T-helper 1 cell treated with Interleukin-12 subunit alpha and Interleukin-12 subunit beta and Interleukin-4 antibody, amounts not matched to agents 30 ng/mL and 1 ng/mL, for 36 hours (primary cell): Measurements from ENCODE around the gene CHRNA10. TPM values are rescaled to one million over a fixed set of nuclear protein-coding genes. Genes with fewer than 3 reads are reported as not detected.

Experiments used
- intact Hi-C: fragments of 100-400 bp; cut with micrococcal nuclease; formaldehyde crosslinking; loops from one replicate; pipeline ENCODE4 v1.15.1; 2024
- total RNA-seq: library from RNA; stranded (reverse); gene quantifications from 2 replicates; pipeline ENCODE4 v1.2.3, GENCODE V29; 2022

CHRNA10 gene
- total RNA-seq, 1 donor from 2014 or later, result 4.2 TPM

DNA sequence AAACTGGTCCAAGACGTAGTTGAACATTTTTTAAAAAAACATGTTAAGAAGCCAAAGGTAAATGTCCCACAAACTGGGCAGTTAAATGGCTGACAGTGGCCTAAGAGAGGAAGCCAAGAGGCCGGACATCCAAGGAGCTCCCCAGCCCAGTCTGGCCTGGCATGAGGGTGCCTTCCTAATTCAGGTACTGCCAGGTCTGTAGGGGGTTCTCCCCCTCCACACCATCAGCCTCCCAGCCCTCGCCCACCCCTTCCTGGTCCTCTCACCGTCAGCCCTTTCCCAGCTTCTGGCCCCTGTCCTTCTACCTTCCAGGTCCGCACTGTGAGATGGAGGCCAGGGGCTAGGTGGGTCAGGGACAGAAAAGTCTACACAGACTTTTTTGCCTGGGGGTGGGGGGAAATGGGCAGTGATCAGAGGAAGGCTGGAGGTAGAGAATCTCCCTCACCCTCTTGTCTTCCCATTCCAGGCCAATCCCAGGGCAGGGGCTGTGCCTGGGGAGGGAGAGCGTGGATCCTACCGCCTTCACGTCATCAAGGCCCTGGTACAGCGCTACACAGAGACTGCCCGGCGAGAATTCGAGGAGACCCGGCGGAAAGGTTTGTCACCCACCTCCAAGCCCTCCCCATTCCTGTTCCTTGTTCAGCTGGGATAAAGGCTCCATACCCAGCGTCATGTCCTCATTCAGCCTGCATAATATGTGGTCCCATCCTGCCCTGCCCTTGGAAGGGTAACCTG, 35.4 kb downstream of the CHRNA10 start:
- intact Hi-C loops, result no loop called here

DNA sequence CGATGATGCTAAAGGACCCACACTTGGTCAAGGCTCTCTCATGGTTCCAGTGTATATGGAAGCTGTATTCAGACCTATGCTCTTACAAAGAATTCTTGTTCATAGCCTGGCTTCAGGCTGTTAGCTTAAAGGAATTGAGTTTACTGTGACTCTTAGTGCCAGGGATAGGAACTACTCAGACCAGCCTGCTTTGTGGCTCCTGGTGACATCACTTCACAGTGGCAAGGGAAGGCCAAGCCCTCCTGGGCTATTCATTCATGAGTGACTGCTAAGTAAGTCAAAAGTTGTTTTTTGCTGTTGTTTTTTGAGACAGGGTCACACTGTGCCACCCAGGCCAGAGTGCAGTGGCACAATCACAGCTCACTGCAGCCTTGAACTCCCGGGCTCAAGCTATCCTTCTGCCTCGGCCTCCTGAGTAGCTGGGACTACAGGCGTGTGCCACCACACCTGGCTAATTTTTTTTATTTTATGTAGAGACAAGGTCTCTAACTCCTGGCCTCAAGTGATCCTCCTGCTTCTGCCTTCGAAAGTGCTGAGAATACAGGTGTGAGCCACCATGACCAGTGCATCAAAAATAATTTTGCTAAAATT, 39.0 kb downstream of the CHRNA10 start:
- intact Hi-C loops, result no loop called here

DNA sequence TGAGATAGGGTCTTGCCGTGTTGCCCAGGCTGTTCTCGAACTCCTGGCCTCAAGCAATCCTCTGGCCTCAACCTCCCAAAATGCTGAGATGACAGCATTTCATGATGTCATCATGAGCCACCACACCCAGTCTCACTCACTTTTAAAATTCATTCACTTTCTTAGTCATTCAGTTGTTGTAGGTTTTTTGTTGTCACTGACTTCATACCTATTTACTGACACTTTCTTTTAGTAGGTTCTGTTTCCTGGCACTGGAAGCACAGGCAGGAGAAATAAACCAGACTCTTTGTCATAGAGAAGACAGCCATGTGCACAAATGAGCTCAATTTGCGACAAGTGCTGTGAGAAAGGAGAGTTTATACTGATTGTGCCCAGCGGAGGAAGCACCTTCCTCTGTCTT, 39.9 kb downstream of the CHRNA10 start:
- intact Hi-C loops, result no loop called here

DNA sequence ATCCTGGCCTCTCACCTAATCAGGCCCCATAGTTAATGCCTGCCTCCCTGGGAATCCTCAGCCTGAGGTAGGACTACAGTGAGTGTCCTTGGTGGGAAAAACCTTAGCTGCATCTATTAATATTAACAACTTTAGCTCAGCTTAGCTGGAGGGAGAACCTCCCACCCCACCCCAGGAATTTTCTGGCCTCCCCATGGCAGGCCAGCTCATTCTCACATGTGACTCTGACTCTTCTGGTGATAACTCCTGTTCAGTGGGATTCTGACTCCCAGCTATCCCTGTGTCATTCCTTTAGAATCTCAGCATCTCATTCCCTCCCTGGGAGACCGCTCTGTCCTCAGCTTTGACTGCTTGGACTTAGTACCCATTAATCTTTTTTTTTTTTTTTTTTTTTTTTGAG, 43.9 kb downstream of the CHRNA10 start:
- intact Hi-C loops, result no loop called here

DNA sequence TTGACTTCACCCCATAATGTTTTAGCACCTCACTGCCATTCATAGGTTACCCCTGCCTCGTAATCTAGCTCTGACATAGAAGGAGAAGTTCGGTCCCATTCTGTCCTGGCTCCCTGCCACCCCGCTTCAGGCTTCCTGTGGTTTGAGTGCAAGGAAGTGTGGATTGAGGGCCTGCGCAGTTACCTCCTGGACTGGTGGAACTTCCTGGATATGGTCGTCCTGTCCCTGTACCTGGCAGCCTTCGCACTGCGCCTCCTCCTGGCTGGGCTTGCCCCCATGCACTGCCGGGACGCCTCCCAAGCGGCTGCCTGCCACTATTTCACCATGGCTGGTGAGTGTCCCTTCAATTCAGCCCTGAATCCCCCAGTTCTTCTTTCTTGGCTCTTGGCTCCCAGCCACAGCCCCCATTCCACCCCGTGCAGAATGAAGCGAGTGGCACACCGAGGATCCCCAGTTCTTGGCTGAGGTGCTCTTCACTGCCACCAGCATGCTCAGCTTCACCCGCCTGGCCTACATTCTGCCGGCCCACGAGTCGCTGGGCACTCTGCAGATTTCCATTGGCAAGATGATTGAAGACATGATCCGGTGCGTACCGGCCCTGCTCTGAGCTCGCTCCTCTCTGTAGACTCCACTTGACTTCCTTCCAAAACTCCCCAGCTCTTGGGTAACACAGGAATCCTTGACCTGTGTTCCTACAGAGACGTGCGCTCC, 44.8 kb downstream of the CHRNA10 start:
- intact Hi-C loops, result no loop called here

DNA sequence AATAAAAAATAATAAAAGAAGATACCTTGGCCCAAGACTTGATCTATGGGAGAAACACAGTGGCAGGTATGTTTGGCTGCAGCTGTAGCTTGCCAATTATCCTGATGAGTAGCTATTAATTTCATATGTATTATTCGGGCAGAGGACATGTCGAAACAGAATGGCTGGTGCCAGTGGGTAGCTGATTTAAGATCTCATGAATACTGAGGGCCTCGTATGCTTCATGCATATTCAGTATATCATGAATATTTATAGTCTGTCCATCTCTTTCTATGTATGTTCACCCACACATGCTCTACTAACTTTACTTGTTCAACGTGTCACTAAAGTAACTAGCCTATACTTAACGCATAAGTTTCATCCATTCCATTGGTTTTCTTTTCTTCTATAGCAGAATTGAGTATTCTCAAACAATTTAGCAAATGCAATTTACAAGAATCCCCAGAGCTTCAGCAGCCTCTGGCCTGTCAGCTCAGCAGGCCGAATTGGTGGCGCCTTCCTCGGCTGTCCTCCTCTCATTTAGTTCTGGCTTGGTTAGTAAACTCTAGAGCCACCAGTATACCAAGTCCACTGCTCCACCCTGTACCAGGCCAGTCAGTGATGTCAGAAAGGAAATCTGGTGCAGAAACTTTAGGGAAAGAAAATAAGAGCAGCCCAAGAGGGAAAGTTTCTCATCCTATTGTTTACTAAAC, 47.3 kb downstream of the CHRNA10 start:
- intact Hi-C loops, result no loop called here

DNA sequence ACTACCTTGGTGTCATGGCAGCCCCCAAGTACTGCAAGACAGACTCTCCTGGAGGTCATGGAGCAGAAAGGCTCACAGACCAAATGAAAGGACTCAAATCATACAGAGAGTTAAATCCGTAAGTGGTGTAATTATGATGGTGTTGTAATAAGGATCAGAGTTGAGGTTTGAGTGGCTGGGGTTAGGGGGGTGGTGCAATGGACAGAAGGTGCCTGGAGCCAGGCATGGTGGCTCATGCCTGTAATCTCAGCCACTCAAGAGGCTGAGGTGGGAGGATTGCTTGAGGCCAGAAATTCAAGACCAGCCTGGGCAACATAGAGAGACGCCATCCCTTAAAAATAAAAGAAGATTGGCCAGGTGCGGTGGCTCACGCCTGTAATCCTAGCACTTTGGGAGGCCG, 48.1 kb downstream of the CHRNA10 start:
- intact Hi-C loops, result no loop called here

DNA sequence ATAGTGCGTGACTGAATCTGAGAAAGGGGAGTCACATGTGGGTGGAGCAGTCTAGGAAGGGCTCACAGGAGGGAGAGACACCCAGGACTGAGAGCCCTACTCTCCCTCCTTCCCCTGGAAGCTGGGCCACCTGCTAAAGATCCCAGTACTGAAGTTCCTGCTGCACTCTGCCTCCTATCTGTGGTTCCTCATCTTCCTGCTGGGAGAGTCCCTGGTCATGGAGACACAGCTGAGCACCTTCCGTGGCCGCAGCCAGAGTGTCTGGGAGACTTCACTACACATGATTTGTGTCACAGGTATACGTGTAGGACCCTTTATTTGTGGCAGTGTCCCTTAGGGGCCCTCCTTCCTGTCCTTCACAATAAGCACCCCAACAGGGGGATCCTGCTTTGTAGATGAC, 48.7 kb downstream of the CHRNA10 start:
- intact Hi-C loops, result no loop called here

DNA sequence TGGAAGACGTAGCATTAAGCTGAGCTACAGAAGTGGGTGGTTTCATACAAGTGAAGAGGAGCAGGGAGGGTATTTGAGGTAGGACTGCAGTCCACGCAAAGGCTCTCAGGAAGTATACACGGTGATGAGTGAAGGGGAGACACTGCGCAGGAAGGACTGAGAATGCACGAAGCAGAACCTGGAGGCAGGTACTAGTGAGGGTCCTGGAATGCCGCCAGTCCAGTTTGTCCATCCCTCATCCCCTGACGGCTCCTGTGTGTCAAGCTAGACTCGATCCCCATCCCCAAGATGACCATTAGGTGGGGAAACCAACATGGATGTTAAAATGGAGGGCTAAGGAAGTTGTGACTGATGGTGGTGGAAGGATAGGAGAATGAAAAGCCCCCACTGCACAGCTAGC, 53.2 kb downstream of the CHRNA10 start:
- intact Hi-C loops, result no loop called here

DNA sequence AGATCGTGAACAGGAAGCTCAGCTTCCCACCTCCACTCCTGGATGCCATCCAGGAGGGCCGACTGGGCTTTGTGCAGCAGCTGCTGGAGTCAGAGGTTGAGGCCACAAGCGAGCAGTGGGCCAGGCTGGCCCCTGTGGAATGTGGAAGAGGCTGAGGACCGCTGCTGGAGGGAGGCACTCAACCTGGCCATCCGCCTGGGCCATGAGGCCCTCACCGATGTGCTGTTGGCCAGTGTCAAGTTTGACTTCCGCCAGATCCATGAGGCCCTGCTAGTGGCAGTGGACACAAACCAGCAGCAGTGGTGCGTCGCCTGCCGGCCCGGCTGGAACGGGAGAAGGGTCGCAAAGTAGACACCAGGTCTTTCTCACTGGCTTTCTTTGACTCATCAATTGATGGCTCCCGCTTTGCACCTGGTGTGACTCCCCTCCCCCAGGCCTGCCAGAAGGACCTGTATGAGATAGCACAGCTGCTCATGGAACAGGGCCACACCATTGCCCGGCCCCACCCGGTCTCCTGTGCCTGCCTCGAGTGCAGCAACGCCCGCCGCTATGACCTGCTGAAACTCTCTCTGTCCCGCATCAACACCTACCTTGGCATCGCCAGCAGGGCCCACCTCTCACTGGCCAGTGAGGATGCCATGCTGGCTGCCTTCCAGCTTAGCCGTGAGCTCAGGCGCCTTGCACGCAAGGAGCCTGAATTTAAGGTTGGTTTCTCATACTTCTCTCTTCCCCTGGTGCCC, 54.3 kb downstream of the CHRNA10 start:
- intact Hi-C loops, result no loop called here

DNA sequence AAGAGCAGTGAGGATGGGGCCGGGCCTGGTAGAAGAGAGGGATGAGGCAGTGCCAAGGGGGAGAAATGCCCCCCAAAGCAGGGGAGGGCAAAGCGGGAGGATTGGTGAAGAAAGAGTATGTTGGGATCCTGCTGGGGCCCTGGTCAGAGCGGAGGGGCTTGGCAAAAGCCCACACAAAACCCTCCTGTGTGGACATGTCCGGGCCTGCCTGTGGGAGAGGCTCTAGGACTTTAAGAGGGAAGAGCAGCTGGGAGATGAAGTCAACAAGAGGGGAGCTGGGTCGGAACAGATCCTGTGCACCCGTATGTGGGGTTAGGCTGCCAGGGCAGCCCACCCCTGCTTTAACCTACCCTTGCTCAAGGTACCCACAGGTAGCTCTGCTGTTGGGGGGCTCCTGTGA, 55.2 kb downstream of the CHRNA10 start:
- intact Hi-C loops, result no loop called here

Other genes starting within 250 kb of the CHRNA10 start
- gene ART5, start 29.4 kb downstream of the CHRNA10 start, total RNA-seq, result not detected in 2 replicates
- gene ART1, start 26.3 kb downstream of the CHRNA10 start, total RNA-seq, result not detected in 2 replicates
- 123 and 131 TPM in 2 replicates for gene NUP98, start 126.2 kb upstream of the CHRNA10 start, total RNA-seq
- gene PGAP2, start 137.2 kb upstream of the CHRNA10 start, total RNA-seq, result 21.6 and 22.0 TPM in 2 replicates
- gene RHOG, start 169.6 kb upstream of the CHRNA10 start, total RNA-seq, result 153 and 155 TPM in 2 replicates
- 105 and 110 TPM in 2 replicates for gene STIM1, start 184.3 kb upstream of the CHRNA10 start, total RNA-seq